ENCODE measurements around the gene ZNF518A. TPM values are rescaled to one million over a fixed set of nuclear protein-coding genes. Genes with fewer than 3 reads are reported as not detected.

Gene ZNF518A
- polyA plus RNA-seq, 3 donors, result 9.5 to 15.8 (median 13.2) TPM

GRCh38 chr10:96170230-96170629 lies 40.1 kb downstream of the ZNF518A start:
- H3K4me2 ChIP-seq (replicated peaks; ENCODE audit: extremely low read depth, low read length, poor library complexity, severe bottlenecking), result no peak overlapping the region
- H2AFZ ChIP-seq (ENCODE audit: insufficient read depth, low read depth, low read length, poor library complexity, severe bottlenecking), result no peak overlapping the region
- Mint-ChIP-seq H3K9me3 (peaks cover 29 to 68% (median 56%) of the 10 kb centered on the region in 7 donors), H3K27me3 (ENCODE audit: low read depth in 3 of 3) (peaks cover 0 to 2% (median 0%) of the 10 kb centered on the region in 3 donors), H3K4me3 (no peak overlapping the region), H3K4me1 (no peaks in the 10 kb centered on the region), H3K36me3 (peaks cover 3 to 11% of the 10 kb centered on the region in 2 donors), H3K27ac (peak overlapping the region in 1 of 7 donors; percentile 53)
- H3K36me3 ChIP-seq (replicated peaks in 1 of 2; ENCODE audit: control insufficient read depth in 1 of 2, insufficient read depth in 2 of 2, low read length in 2 of 2), result no peaks in the 10 kb centered on the region
- no peaks in the 10 kb centered on the region for H3K27me3 ChIP-seq (ENCODE audit: control insufficient read depth in 2 of 2, insufficient read depth in 2 of 2, low read length in 2 of 2)
- no peak overlapping the region for H3K4me3 ChIP-seq (replicated peaks in 1 of 3; ENCODE audit: low read depth in 2 of 3, low read length in 3 of 3)
- H3K9ac ChIP-seq (ENCODE audit: insufficient read depth, low read length, poor library complexity, severe bottlenecking), result no peak overlapping the region
- no peak for DNase-seq
- no peaks in the 10 kb centered on the region for H3K79me2 ChIP-seq (ENCODE audit: insufficient read depth, low read length)
- TF ChIP-seq, protein P1, sequence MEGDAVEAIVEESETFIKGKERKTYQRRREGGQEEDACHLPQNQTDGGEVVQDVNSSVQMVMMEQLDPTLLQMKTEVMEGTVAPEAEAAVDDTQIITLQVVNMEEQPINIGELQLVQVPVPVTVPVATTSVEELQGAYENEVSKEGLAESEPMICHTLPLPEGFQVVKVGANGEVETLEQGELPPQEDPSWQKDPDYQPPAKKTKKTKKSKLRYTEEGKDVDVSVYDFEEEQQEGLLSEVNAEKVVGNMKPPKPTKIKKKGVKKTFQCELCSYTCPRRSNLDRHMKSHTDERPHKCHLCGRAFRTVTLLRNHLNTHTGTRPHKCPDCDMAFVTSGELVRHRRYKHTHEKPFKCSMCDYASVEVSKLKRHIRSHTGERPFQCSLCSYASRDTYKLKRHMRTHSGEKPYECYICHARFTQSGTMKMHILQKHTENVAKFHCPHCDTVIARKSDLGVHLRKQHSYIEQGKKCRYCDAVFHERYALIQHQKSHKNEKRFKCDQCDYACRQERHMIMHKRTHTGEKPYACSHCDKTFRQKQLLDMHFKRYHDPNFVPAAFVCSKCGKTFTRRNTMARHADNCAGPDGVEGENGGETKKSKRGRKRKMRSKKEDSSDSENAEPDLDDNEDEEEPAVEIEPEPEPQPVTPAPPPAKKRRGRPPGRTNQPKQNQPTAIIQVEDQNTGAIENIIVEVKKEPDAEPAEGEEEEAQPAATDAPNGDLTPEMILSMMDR (IDR thresholded peaks at IDR 0.05), result no peak
- intact Hi-C loops (cut with micrococcal nuclease), result no loop called here
- H3K9me3 ChIP-seq (replicated peaks in 1 of 2; ENCODE audit: control insufficient read depth in 1 of 2, insufficient read depth in 1 of 2, low read length in 2 of 2), result peaks cover 25 to 43% of the 10 kb centered on the region in 2 donors
- H3K4me1 ChIP-seq (ENCODE audit: control insufficient read depth in 1 of 2, insufficient read depth in 2 of 2, low read length in 2 of 2), result no peaks in the 10 kb centered on the region
- H3K27ac ChIP-seq (ENCODE audit: low read depth in 1 of 2, low read length in 2 of 2), result no peak overlapping the region
- H4K20me1 ChIP-seq (ENCODE audit: insufficient read depth, low read length), result no peaks in the 10 kb centered on the region

DNA sequence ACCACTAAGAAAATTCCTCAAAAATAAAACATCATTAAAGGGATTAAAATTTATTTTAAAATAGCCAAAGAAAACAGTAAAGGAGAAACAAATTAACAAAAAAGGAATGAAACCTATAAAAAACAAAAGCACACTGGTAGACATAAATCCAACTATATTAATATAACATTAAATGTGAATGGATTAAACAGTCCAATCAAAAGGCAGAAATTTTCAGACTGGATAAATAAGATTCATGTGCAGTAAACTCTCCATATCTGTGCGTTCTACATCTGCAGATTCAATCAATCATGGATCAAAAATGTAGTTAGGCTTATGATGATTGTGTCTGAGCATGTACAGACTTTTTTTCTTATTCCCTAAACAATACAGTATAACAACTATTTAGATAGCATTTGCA lies 42.6 kb downstream of the ZNF518A start:
- Histone ChIP-seq H2AFZ (ENCODE audit: insufficient read depth, low read depth, low read length, poor library complexity, severe bottlenecking) (no peak overlapping the region), H3K27ac (ENCODE audit: low read depth in 1 of 2, low read length in 2 of 2) (no peak overlapping the region), H3K4me1 (ENCODE audit: control insufficient read depth in 1 of 2, insufficient read depth in 2 of 2, low read length in 2 of 2) (no peaks in the 10 kb centered on the region), H3K27me3 (ENCODE audit: control insufficient read depth in 2 of 2, insufficient read depth in 2 of 2, low read length in 2 of 2) (no peaks in the 10 kb centered on the region), H3K9ac (ENCODE audit: insufficient read depth, low read length, poor library complexity, severe bottlenecking) (no peak overlapping the region), H3K79me2 (ENCODE audit: insufficient read depth, low read length) (no peaks in the 10 kb centered on the region), H3K36me3 (replicated peaks in 1 of 2; ENCODE audit: control insufficient read depth in 1 of 2, insufficient read depth in 2 of 2, low read length in 2 of 2) (no peaks in the 10 kb centered on the region), H4K20me1 (ENCODE audit: insufficient read depth, low read length) (no peaks in the 10 kb centered on the region), H3K9me3 (replicated peaks in 1 of 2; ENCODE audit: control insufficient read depth in 1 of 2, insufficient read depth in 1 of 2, low read length in 2 of 2) (peaks cover 28 to 50% of the 10 kb centered on the region in 2 donors), H3K4me2 (replicated peaks; ENCODE audit: extremely low read depth, low read length, poor library complexity, severe bottlenecking) (no peak overlapping the region), H3K4me3 (replicated peaks in 1 of 3; ENCODE audit: low read depth in 2 of 3, low read length in 3 of 3) (no peak overlapping the region)
- WGBS (ENCODE audit: insufficient coverage), result no CpG with 5 or more reads among the region's 1 CpG
- H3K4me3 Mint-ChIP-seq, result no peak overlapping the region
- peaks cover 0 to 2% of the 10 kb centered on the region in 2 donors for H3K36me3 Mint-ChIP-seq
- intact Hi-C loops (cut with micrococcal nuclease), result no loop called here
- no peak for DNase-seq
- H3K9me3 Mint-ChIP-seq, result peaks cover 27 to 70% (median 54%) of the 10 kb centered on the region in 7 donors
- peaks cover 2 to 5% (median 2%) of the 10 kb centered on the region in 3 donors for H3K27me3 Mint-ChIP-seq (ENCODE audit: low read depth in 3 of 3)
- TF ChIP-seq, protein P1 (IDR thresholded peaks at IDR 0.05), result no peak
- no peaks in the 10 kb centered on the region for H3K4me1 Mint-ChIP-seq
- no peak overlapping the region for H3K27ac Mint-ChIP-seq

Measured in CD14-positive monocyte (primary cell).